GM19463 (cell line): ENCODE results near the gene HID1.
"Not testable (repeated sequence)": the region's sequence is repeated elsewhere in the genome, so short reads cannot be mapped to it uniquely, and the experiment has no call there.

Experiments used
- ATAC-seq: cut with Tn5 transposase; IDR thresholded peaks from one replicate; pipeline ENCODE4 v1.9.1; 2021; ENCODE audit warnings: mild to moderate bottlenecking, moderate library complexity; ENCODE audit not compliant: unreplicated experiment

HID1 gene

GRCh38 chr17:74924250-74924948 is 48.2 kb downstream of the HID1 start, which contains the start of gene OTOP2:
Gene OTOP2 (plus strand): TSS chr17:74924273. CDS start chr17:74924633, 360 bp downstream.
- no peak for ATAC-seq

DNA sequence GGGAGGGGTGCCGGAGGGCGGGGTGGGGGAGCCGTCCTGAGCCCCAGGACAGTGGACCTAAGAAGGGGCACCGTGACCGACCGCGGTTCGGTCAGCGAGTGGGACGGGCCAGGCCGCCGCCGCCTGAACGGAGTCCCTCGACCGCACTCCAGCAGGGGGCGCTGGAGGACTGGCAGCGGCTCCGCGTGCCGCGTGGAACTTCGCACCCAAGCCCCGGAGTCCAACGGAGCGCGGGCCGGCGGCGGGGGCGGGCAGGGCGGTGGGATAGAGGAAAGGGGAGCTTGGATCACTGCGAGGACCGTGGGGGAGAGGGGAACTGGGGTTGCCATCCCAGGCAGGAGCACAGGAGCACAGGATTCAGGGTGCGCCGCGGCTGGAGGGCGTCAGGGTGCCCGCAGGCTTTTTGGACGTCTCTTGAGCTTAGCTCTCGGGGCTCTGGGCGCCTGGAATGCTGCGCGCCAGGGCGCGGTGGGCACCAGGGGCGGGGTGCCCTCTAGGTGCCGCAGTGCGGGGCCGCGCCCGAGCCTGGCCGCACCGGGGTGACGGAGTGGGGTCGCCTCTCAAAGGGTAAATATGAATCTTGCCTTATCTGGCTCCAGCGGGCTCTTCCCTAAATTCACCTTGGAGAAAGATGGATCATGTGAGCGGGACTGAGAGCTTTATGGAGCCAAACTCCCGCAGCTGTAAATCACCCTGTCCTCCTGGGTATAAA is 48.9 kb downstream of the HID1 start:
- ATAC-seq, result no peak

DNA sequence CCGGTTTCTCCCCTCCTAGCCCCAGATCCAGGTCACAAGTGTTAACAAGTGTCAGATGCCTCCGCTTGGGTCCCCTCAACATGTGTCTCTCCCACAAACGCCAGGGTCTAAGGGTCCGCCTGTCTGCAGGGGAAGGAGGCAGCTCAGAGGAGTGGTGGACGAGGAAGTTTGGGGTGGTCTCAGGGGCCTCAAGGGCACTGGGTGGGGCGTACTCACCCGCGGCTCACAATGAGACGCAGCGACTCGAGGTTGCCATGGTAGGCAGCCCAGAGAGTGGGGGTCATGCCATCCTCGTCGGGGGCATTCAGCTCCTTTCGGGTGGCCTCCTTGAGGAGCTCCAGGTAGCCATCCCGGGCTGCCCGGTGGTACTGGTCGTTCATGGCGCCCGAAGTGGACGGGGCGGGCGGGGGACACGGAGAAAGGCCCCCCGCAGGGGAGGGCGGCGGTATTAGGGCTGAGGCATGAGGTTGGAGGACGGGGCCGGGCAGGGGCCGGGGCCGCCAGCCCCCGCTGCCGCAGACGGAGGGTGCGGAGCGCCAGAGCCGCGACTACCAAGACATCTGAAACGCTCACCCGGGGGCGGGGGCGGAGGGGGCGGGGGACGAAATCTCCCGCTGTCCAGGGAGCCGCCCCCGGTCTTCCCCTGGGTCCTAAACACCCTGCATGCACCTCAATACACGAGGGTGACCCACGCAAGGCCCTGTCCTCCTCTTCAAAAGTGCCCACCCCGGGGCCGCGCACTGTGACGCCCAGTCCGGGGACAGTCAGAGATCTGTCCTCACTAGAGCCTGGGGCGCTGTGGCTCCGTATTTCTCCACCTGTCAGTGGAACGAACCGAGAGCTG is 49.6 kb downstream of the HID1 start, which contains the start of gene USH1G:
Gene USH1G (minus strand): TSS at position 562 of the 844 bp plus-strand sequence. CDS start 182 bp downstream, at position 380.
- no peak for ATAC-seq

GRCh38 chr17:74922172-74922571 is 50.4 kb downstream of the HID1 start:
- no peak for ATAC-seq

GRCh38 chr17:74921769-74922168 is 50.8 kb downstream of the HID1 start:
- ATAC-seq, result no peak

DNA sequence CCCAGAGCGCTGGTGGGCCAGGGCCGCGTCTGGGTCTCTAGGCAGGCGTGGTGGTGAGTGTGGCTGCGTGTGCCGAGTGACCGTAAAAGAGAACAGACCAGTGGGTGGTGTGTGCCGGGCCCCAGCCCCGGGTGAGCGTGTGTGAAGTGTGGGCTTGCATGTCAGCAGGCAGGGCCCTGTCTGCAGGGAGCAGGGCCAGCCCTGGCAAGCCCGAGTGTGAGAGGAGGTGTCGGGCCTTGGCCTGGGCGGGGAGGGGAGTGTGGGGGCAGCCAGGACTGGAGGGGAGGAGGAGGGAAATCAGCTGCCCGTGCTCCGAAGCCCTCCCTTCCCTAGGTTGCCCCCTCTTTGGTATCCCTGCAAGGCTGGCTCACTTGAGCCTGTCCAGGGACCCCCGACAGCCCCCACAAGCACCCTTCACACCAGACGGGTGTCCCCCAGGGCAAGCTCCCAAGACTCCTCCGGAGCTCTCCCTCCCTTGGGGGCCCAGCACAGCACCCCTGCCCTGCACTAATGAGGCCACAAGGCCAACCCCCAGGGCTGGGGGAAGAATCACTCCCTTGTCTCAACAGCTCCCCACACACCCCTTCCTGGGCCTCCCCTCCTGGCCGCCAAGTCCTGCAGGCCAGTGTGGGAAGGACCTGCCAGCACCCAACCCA is 51.4 kb downstream of the HID1 start:
- no peak for ATAC-seq

DNA sequence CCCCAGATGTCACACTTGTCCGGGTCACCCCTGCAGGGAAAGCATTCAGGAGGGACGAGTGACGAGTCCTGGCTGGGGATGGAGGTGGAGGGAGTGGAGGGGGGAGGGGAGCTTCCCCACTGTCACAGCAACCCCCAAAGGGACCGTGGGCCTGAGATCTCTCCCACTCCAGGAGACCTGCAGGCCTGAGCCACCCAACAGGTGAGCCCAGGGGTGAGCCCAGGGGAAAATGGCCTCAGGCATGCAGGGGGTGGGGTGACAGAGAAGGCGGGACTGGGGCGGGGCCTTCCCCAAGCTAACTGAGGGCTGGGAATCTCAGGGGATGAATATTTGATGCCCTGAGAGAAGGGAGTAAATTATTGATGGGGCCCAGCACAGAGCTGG is 51.9 kb downstream of the HID1 start:
- ATAC-seq, result no peak

DNA sequence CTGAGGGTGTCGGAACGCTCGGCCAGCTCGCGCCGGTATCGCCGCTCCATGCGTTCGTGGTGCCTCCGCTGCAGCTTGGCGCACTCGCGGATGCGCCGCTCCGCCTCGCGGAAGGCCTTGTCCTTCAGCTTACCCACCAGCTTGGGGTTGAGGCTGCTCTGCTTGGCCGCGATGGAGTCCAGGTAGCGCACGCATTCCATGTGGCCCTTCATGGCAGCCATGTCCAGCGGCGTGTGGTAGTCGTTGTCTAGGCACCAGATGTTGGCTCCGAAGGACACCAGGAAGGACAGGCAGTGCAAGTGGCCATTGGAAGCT is 52.3 kb downstream of the HID1 start:
- ATAC-seq, result no peak

GRCh38 chr17:74919440-74920305 is 52.9 kb downstream of the HID1 start:
- no peak for ATAC-seq

DNA sequence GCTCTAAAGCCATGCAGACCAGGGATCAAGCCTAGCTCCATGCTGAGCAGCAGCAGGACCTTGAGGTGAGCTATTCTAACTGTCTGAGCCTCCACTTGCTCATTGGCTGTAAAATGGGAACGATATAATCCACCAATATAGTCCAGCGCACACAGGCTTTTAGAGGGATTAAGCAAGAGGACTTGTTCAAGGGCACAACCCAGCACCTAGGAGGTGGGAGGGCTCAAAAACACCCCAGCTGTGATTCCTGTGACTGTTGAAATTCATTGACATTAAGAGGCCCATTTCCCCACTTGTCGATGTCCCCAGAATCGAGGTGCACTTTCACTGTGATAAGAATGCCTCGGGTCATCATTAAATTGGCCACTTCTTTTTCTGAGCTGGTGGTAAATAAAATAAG is 53.7 kb downstream of the HID1 start:
- no peak for ATAC-seq

- ATAC-seq, result no peak
These were observed 55.1 kb downstream of the HID1 start for GRCh38 chr17:74917430-74917829.

- ATAC-seq, result no peak
These were observed 55.7 kb downstream of the HID1 start for GRCh38 chr17:74916851-74917199.

DNA sequence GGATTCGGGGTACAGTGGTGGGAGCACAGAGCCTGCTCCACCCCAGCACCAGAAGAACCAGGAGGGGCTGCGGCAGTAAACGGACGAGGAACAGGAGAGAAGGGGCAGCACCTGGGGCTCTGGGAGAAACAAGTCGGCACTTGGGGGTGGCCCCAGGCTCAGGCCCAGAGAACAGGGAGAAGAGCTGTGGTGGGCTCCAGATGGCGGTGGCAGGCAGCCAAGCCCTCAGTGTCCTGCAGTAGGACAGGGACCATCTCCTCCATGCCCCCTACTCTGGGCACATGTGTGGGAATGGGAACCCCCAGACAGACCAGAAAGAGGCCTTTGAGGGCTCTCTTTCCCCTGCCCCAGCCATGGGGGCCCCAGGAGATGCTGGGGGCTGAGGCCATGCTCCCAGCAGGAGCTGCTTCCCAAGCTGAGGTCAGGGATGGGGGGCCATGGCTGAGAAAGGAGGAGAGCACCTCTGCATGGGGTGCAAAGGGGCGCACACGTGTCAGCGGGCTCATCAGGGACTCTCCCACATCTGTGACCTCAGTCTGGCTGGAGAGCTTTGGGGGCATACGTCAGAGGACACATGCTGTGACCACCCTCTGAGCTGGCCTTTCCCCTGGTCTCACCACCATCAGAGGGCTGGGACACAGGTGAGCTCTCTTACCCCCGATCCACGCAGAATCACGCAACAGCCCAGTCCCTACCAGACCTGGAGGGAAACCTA is 56.3 kb downstream of the HID1 start:
- no peak for ATAC-seq

- ATAC-seq, result not testable (repeated sequence)
These were observed 61.1 kb downstream of the HID1 start for GRCh38 chr17:74911423-74911822.

DNA sequence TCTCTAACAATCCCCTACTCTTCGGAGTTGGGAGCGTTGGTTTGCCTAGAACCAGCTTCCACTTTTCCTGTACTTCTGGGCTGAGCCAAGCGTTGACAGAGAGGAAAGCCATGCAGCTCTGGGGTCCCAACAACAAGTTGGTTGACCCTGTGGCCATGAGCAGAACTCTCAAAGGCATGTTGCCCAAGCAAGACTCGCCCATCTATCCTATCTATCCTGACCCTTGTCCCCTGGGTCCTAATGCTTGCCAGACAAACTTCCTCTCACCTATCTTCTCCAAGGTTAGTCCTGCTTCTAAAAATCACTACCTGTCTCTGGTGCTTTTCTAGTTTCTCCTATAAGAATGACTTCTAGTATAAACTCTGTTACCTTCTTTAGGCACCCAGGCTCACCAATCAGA is 63.5 kb downstream of the HID1 start:
- not testable (repeated sequence) for ATAC-seq

DNA sequence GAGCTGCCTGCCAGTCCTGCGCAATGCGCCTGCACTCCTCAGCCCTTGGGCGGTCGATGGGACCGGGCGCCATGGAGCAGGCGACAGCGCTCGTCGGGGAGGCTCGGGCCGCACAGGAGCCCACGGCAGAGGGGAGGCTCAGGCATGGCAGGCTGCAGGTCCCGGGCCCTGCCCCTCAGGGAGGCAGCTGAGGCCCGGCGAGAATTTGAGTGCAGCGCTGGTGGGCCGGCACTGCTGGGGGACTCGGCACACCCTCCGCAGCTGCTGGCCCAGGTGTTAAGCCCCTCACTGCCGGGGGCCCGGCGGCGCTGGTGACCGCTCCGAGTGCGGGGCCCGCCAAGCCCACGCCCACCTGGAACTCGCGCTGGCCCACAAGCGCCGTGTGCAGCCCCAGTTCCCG is 65.5 kb downstream of the HID1 start:
- ATAC-seq, result no peak

GRCh38 chr17:74906214-74906793 is 66.3 kb downstream of the HID1 start:
- not testable (repeated sequence) for ATAC-seq

DNA sequence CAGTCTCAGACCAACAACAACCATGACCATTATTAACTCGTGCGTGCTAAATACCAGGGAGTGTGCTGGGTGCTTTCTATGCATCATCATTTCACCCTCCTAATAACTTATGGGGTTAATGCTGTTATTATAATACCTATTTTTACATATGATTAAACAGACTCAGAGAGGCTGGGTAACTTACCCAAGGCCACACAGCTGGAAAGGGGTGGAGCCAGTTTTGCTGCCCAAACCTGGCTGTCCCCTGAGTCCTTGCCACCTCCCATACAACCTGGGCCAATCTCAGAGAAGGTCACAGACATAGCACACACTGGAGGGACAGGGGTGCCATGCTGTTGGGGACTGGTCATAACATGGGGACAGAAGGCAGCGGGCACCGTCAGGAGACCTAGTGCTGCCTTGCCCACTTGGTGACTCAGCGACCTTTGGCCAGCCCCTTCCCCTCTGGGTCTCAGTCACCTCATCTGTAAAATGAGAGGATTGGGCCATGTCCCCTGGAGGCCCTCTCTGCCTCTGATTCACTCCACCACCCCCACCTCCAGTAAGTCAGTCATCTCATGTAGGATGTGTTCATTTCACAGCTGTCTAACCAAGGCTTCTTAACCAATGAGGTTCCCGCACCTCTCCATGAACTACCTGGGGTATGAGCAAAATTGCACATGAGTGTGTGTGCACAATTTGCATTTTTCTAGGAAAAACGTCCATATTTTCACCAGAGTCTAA is 67.7 kb downstream of the HID1 start:
- ATAC-seq, result no peak

GRCh38 chr17:74903671-74904070 is 68.9 kb downstream of the HID1 start:
- ATAC-seq, result no peak
